HepG2 (cell line): ENCODE results near the gene CRTC2. TPM values are rescaled to one million over a fixed set of nuclear protein-coding genes. Genes with fewer than 3 reads are reported as not detected.
A peak's percentile ranks its signal among the peaks of the same experiment; 100 is the strongest.

ENCODE experiments used
- ARID2 ChIP-seq: sonication (generic); formaldehyde crosslinking; IDR thresholded peaks from 2 replicates; pipeline ENCODE4 v1.8.1; 2022; ENCODE audit warnings: mild to moderate bottlenecking, missing genetic modification reagents, borderline replicate concordance
- HDAC6 ChIP-seq: fragments of 200-600 bp; sonication (generic); IDR thresholded peaks from 2 replicates; pipeline ENCODE4 v1.7.0; 2017; ENCODE audit warnings: mild to moderate bottlenecking, antibody characterized with exemption, low read length, low read depth
- HNRNPK ChIP-seq: fragments of 200-400 bp; formaldehyde crosslinking; IDR thresholded peaks from 2 replicates; pipeline ENCODE4 v1.6.1; 2018; ENCODE audit warnings: low read length, low read depth, moderate library complexity, mild to moderate bottlenecking; ENCODE audit not compliant: poor library complexity, severe bottlenecking
- PHF20 ChIP-seq: sonication (generic); formaldehyde crosslinking; IDR thresholded peaks from 2 replicates; pipeline ENCODE4 v1.5.0; 2020; ENCODE audit warnings: mild to moderate bottlenecking, missing genetic modification reagents
- PHF5A ChIP-seq: IDR thresholded peaks from one replicate; pipeline ENCODE4 v1.6.1; 2018; ENCODE audit warnings: low read depth, missing genetic modification reagents; ENCODE audit not compliant: unreplicated experiment
- RFXANK ChIP-seq: IDR thresholded peaks from 2 replicates; pipeline ENCODE4 v1.6.1; 2016
- SKIL ChIP-seq: sonication (generic); formaldehyde crosslinking; IDR thresholded peaks from 2 replicates; pipeline ENCODE4 v1.8.0; 2022; ENCODE audit warnings: missing genetic modification reagents, mild to moderate bottlenecking, moderate library complexity, borderline replicate concordance
- U2AF1 ChIP-seq: fragments of 200-400 bp; formaldehyde crosslinking; optimal IDR thresholded peaks from 2 replicates; pipeline ENCODE3; 2017; ENCODE audit warnings: mild to moderate bottlenecking, low read depth, low read length
- ZEB1 ChIP-seq: IDR thresholded peaks from 2 replicates; pipeline ENCODE4 v1.6.1; 2012; ENCODE audit warnings: mild to moderate bottlenecking, low read depth, inconsistent platforms; ENCODE audit not compliant: insufficient replicate concordance
- ZIK1 ChIP-seq: sonication (generic); formaldehyde crosslinking; IDR thresholded peaks from 2 replicates; pipeline ENCODE4 v1.5.0; 2020; ENCODE audit warnings: mild to moderate bottlenecking, low read depth, missing genetic modification reagents, borderline replicate concordance
- ZKSCAN8 ChIP-seq: IDR thresholded peaks from 2 replicates; pipeline ENCODE4 v1.6.1; 2016; ENCODE audit warnings: borderline replicate concordance, missing genetic modification reagents, missing compliant biosample characterization
- ZNF446 ChIP-seq: sonication (generic); formaldehyde crosslinking; IDR thresholded peaks from 2 replicates; pipeline ENCODE4 v1.5.0; 2020; ENCODE audit warnings: mild to moderate bottlenecking, missing genetic modification reagents
- ZNF672 ChIP-seq: sonication (generic); formaldehyde crosslinking; IDR thresholded peaks from 2 replicates; pipeline ENCODE4 v1.8.1; 2022; ENCODE audit warnings: missing genetic modification reagents
- ZNF766 ChIP-seq: sonication (generic); formaldehyde crosslinking; IDR thresholded peaks from 2 replicates; pipeline ENCODE4 v1.5.0; 2020; ENCODE audit warnings: missing genetic modification reagents, borderline replicate concordance
- ZNF790 ChIP-seq: sonication (generic); formaldehyde crosslinking; IDR thresholded peaks from 2 replicates; pipeline ENCODE4 v1.8.0; 2022; ENCODE audit warnings: missing genetic modification reagents, mild to moderate bottlenecking, borderline replicate concordance
- polyA plus RNA-seq, 8 experiments: library from polyadenylated mRNA; depleted of rRNA in 3 of 8; stranded (reverse) in 7 of 8; unstranded in 1 of 8; fragments of >200 nt; fragmentation: Illumina TruSeq in 4 of 8; extraction: Trizol in 4 of 8; gene quantifications; 2 replicates each; pipeline versions ENCODE4 v1.2.1 to v1.2.3, GENCODE V29; 2011 to 2016; ENCODE audit warnings: low read depth in 4 of 8, missing spikeins in 1 of 8, mixed read lengths in 1 of 8; ENCODE audit not compliant: insufficient read depth in 1 of 8
- total RNA-seq, 5 experiments: library from RNA; depleted of rRNA; stranded (reverse); fragments of >200 nt; fragmentation: Illumina TruSeq; extraction: Trizol; gene quantifications; 2 replicates each; pipeline ENCODE4 v1.2.3, GENCODE V29; 2016; ENCODE audit warnings: low read depth in 1 of 5
- TF ChIP-seq, protein P1 (sequence below): sonication (generic); formaldehyde crosslinking; IDR thresholded peaks from 2 replicates; pipeline ENCODE4 v1.4.0; 2020; ENCODE audit warnings: missing genetic modification reagents, borderline replicate concordance
- TF ChIP-seq, protein P2 (sequence below): sonication (generic); formaldehyde crosslinking; IDR thresholded peaks from 2 replicates; pipeline ENCODE4 v1.4.0; 2020; ENCODE audit warnings: missing genetic modification reagents, borderline replicate concordance

CRTC2 gene
- total and polyA plus RNA-seq, 2 of the 13 experiments (the other 11 are each of a cell fraction or from before 2014, with no cell fraction given): 6.1 to 26.7 TPM

GRCh38 chr1:153990468-153991150 lies 32.2 kb upstream of the CRTC2 start, which contains the start of gene RPS27 (continued):
- TF ChIP-seq, protein P1, sequence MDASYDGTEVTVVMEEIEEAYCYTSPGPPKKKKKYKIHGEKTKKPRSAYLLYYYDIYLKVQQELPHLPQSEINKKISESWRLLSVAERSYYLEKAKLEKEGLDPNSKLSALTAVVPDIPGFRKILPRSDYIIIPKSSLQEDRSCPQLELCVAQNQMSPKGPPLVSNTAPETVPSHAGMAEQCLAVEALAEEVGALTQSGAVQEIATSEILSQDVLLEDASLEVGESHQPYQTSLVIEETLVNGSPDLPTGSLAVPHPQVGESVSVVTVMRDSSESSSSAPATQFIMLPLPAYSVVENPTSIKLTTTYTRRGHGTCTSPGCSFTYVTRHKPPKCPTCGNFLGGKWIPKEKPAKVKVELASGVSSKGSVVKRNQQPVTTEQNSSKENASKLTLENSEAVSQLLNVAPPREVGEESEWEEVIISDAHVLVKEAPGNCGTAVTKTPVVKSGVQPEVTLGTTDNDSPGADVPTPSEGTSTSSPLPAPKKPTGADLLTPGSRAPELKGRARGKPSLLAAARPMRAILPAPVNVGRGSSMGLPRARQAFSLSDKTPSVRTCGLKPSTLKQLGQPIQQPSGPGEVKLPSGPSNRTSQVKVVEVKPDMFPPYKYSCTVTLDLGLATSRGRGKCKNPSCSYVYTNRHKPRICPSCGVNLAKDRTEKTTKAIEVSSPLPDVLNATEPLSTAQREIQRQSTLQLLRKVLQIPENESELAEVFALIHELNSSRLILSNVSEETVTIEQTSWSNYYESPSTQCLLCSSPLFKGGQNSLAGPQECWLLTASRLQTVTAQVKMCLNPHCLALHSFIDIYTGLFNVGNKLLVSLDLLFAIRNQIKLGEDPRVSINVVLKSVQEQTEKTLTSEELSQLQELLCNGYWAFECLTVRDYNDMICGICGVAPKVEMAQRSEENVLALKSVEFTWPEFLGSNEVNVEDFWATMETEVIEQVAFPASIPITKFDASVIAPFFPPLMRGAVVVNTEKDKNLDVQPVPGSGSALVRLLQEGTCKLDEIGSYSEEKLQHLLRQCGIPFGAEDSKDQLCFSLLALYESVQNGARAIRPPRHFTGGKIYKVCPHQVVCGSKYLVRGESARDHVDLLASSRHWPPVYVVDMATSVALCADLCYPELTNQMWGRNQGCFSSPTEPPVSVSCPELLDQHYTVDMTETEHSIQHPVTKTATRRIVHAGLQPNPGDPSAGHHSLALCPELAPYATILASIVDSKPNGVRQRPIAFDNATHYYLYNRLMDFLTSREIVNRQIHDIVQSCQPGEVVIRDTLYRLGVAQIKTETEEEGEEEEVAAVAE (CRISPR knock-in tag): peak; percentile 91; the same call in 1 of the 2 replicates
- TF ChIP-seq ZKSCAN8 (CRISPR knock-in tag) (peak; percentile 84; the same call in 1 of the 2 replicates), ZNF790 (CRISPR knock-in tag) (0 out of 2 replicates have a peak, but pooled peaks have one; percentile 58), HNRNPK (no peak), ZNF672 (CRISPR knock-in tag) (no peak), SKIL (CRISPR knock-in tag) (no peak), ZEB1 (no peak), ZIK1 (CRISPR knock-in tag) (peak; percentile 52; the same call in 1 of the 2 replicates), ZNF766 (CRISPR knock-in tag) (peak; percentile 87; the same call in 1 of the 2 replicates), ZNF446 (no peak), ARID2 (CRISPR knock-in tag) (no peak), PHF5A (CRISPR knock-in tag) (no peak), RFXANK (CRISPR knock-in tag) (peak; percentile 60; the same call in 1 of the 2 replicates), PHF20 (CRISPR knock-in tag) (peak; percentile 90), HDAC6 (0 out of 2 replicates have a peak, but pooled peaks have one; percentile 53), U2AF1 (peak; percentile 58)
- TF ChIP-seq, protein P2, sequence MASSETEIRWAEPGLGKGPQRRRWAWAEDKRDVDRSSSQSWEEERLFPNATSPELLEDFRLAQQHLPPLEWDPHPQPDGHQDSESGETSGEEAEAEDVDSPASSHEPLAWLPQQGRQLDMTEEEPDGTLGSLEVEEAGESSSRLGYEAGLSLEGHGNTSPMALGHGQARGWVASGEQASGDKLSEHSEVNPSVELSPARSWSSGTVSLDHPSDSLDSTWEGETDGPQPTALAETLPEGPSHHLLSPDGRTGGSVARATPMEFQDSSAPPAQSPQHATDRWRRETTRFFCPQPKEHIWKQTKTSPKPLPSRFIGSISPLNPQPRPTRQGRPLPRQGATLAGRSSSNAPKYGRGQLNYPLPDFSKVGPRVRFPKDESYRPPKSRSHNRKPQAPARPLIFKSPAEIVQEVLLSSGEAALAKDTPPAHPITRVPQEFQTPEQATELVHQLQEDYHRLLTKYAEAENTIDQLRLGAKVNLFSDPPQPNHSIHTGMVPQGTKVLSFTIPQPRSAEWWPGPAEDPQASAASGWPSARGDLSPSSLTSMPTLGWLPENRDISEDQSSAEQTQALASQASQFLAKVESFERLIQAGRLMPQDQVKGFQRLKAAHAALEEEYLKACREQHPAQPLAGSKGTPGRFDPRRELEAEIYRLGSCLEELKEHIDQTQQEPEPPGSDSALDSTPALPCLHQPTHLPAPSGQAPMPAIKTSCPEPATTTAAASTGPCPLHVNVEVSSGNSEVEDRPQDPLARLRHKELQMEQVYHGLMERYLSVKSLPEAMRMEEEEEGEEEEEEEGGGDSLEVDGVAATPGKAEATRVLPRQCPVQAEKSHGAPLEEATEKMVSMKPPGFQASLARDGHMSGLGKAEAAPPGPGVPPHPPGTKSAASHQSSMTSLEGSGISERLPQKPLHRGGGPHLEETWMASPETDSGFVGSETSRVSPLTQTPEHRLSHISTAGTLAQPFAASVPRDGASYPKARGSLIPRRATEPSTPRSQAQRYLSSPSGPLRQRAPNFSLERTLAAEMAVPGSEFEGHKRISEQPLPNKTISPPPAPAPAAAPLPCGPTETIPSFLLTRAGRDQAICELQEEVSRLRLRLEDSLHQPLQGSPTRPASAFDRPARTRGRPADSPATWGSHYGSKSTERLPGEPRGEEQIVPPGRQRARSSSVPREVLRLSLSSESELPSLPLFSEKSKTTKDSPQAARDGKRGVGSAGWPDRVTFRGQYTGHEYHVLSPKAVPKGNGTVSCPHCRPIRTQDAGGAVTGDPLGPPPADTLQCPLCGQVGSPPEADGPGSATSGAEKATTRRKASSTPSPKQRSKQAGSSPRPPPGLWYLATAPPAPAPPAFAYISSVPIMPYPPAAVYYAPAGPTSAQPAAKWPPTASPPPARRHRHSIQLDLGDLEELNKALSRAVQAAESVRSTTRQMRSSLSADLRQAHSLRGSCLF: no peak
